PC-9 (cell line): Measurements from ENCODE around the gene PODXL.

Experiments used
- EZH2 ChIP-seq: fragments of 200-600 bp; sonication (generic); IDR thresholded peaks from 2 replicates; pipeline ENCODE4 v1.8.0; 2017; ENCODE audit warnings: antibody characterized with exemption, low read depth
- TF ChIP-seq, protein P1 (sequence below): fragments of 200-600 bp; sonication (generic); conservative IDR thresholded peaks from 2 replicates; pipeline ENCODE4 v1.6.1; 2017; ENCODE audit warnings: mixed run types, antibody characterized with exemption, mild to moderate bottlenecking, moderate library complexity

GRCh38 chr7:131532570-131533091 lies 23.8 kb downstream of the PODXL start:
- TF ChIP-seq, protein P1, sequence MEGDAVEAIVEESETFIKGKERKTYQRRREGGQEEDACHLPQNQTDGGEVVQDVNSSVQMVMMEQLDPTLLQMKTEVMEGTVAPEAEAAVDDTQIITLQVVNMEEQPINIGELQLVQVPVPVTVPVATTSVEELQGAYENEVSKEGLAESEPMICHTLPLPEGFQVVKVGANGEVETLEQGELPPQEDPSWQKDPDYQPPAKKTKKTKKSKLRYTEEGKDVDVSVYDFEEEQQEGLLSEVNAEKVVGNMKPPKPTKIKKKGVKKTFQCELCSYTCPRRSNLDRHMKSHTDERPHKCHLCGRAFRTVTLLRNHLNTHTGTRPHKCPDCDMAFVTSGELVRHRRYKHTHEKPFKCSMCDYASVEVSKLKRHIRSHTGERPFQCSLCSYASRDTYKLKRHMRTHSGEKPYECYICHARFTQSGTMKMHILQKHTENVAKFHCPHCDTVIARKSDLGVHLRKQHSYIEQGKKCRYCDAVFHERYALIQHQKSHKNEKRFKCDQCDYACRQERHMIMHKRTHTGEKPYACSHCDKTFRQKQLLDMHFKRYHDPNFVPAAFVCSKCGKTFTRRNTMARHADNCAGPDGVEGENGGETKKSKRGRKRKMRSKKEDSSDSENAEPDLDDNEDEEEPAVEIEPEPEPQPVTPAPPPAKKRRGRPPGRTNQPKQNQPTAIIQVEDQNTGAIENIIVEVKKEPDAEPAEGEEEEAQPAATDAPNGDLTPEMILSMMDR = no peak
- TF ChIP-seq EZH2 = no peak
